Epithelial cell of esophagus (primary cell): Measurements from ENCODE around the gene SMIM13.

Experiments used
- DNase-seq: peaks from one replicate; pipeline ENCODE4 v3.0.0; 2010; ENCODE audit warnings: low read depth
- H3K4me3 ChIP-seq: 2 replicates; pipeline ENCODE4 v1.5.1; 2011; ENCODE audit warnings: mild to moderate bottlenecking, low read length, control low read depth
- TF ChIP-seq, protein P1 (sequence below): IDR thresholded peaks from 2 replicates; pipeline ENCODE4 v1.5.1; 2011; ENCODE audit warnings: low read depth, mild to moderate bottlenecking, low read length, control low read depth, inconsistent platforms; ENCODE audit not compliant: insufficient read depth; ENCODE audit errors: missing control alignments

Gene SMIM13

GRCh38 chr6:11163932-11164331 lies 70.3 kb downstream of the SMIM13 start:
- DNase-seq, result no peak
- TF ChIP-seq, protein P1, sequence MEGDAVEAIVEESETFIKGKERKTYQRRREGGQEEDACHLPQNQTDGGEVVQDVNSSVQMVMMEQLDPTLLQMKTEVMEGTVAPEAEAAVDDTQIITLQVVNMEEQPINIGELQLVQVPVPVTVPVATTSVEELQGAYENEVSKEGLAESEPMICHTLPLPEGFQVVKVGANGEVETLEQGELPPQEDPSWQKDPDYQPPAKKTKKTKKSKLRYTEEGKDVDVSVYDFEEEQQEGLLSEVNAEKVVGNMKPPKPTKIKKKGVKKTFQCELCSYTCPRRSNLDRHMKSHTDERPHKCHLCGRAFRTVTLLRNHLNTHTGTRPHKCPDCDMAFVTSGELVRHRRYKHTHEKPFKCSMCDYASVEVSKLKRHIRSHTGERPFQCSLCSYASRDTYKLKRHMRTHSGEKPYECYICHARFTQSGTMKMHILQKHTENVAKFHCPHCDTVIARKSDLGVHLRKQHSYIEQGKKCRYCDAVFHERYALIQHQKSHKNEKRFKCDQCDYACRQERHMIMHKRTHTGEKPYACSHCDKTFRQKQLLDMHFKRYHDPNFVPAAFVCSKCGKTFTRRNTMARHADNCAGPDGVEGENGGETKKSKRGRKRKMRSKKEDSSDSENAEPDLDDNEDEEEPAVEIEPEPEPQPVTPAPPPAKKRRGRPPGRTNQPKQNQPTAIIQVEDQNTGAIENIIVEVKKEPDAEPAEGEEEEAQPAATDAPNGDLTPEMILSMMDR, result no peak

DNA sequence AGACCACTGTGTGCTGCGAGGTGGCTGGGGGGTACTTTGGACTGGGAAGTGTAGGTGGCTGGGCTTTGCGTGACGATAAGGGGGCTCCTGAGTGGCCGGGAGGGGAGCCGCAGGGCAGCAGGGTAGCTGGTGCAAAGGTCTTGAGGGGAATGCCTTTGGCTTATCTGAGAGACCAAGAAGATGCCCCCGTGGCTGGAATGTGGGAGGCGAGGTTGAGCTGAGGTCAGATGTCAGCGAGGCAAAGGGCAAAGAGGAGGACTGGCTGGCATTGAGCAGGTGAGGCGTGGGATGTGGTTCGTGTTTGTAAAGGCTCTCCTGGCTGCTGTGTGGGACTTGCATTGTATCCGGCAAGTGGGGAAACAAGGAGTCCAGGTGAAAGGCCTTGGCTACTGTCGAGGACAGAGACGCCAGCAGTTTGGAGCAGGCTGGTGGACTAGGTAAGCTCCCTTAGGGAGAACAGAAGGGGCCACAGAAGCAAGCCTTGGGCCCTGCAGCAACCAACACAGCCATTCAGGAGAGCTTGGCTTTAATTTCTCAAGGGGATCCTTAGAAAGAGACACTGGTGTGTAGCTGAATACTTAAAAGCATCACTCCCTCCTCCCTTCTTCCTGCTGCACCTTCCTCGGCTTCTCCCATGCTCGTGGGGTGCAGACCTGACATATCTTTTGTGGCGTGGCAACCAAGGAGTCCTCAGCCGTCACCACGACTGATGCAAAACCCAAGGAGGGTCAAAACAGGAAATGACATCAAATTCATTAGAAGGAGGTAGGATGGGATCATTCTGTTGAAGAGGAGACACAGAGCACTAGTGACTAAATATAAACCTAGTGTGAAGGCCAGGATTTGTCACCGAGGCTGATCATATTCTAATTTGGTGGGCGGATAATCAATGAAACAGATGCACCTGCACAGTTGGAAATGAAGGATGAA lies 71.3 kb downstream of the SMIM13 start:
- DNase-seq, result no peak
- no peak overlapping the region for H3K4me3 ChIP-seq
- TF ChIP-seq, protein P1, result no peak

More at GRCh38 chr6:11163932-11164331, 70.3 kb downstream of the SMIM13 start:
- no peak overlapping the region for H3K4me3 ChIP-seq

DNA sequence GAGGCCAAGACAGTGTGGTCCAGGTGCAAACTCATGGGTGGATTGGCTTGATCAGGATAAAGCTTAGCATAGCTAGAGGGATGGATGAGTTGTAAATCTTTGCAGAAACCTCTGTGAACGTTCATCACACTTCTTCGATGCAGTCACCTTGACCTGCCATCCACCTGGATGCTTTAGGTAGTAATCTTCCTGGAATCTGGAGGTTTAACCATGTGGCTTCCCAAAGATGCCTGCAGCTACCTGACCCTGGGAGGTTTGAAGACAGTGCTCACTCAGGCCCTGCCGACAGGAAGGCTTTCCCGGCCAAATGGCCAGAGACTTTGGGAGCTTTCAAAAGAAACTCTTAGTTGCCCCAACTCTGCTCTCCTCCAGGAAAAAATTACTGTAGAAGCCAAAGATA lies 73.3 kb downstream of the SMIM13 start:
- TF ChIP-seq, protein P1, result no peak
- no peak overlapping the region for H3K4me3 ChIP-seq
- no peak for DNase-seq

GRCh38 chr6:11168091-11168635 lies 74.5 kb downstream of the SMIM13 start:
- H3K4me3 ChIP-seq, result no peak overlapping the region
- TF ChIP-seq, protein P1, result no peak
- no peak for DNase-seq

GRCh38 chr6:11171952-11172351 lies 78.3 kb downstream of the SMIM13 start:
- TF ChIP-seq, protein P1, result no peak
- no peak overlapping the region for H3K4me3 ChIP-seq
- DNase-seq, result no peak

DNA sequence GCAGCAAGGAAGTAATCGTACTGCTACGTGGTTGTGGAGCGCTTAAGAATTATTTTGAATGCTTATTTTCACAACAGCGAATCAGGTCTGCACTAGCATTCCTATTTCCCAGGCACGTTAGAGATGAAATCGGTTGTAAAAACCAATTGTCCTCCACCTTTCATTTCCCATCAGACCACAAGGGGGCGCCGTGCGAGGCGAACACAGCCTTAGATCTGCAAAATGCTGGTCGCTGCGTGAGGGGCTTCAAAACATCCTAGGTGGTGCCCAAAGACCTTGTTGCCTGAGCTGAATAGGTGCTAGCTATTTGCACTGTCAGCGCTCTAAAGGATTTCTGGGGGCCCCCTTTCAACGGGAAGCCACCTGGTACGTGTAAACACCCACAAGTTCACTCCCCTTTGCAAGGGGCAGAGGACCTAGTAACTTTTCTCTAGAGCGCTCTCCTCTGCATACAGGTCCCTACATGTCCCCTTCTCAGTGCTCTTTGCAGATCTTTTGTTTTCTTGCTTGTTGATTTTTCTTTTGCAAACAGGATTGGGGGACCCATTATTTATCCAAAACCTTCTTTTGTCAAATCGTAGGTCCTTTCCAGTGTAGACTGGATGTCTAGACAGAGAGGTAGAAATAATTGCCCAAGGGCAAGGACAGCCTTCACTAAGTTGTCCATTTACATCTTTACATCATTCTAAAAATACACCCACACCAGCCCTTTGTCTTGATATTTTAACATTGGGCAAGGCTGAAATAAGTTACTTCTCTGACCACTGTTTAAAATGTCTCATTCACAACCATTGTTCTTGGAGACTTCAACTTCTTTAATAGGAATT lies 79.1 kb downstream of the SMIM13 start:
- peak; percentile 58 for DNase-seq
- peak overlapping the region; percentile 6 for H3K4me3 ChIP-seq
- TF ChIP-seq, protein P1, result peak; percentile 87
